Measurements from ENCODE around the gene CWC27.

The CWC27 gene

DNA sequence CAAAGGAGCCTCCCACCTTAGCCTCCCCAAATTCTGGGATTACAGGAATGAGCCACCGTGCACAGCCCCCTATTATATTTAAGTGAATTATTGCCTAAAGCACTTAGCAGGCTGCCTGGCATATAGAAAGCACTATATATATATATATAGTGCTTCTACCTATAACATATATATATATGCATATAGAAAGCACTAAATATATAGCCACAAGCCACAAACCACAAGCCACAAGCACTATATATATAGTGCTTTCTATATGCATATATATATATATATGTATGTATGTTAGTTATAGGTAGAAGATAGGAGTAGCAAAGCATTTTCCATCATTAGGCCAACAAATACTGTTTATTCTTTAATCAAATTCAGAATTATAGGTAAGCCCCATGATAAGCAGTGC, 185.8 kb downstream of the CWC27 start:
- no peaks in the 10 kb centered on the region for H3K9me3 ChIP-seq (ENCODE audit: low read length)
- no peak overlapping the region for H3K4me3 ChIP-seq (ENCODE audit: low read depth in 1 of 2, low read length in 2 of 2)
- H3K4me1 ChIP-seq (ENCODE audit: insufficient read depth, low read length) = no peaks in the 10 kb centered on the region
- H3K9ac ChIP-seq (ENCODE audit: low read length) = no peak overlapping the region
- H3K36me3 ChIP-seq (ENCODE audit: insufficient read depth, low read length) = no peaks in the 10 kb centered on the region
- H3K27ac ChIP-seq (ENCODE audit: low read depth, low read length) = no peak overlapping the region
- H3K27me3 ChIP-seq (ENCODE audit: control insufficient read depth in 1 of 2, insufficient read depth in 2 of 2, low read length in 2 of 2) = no peaks in the 10 kb centered on the region

DNA sequence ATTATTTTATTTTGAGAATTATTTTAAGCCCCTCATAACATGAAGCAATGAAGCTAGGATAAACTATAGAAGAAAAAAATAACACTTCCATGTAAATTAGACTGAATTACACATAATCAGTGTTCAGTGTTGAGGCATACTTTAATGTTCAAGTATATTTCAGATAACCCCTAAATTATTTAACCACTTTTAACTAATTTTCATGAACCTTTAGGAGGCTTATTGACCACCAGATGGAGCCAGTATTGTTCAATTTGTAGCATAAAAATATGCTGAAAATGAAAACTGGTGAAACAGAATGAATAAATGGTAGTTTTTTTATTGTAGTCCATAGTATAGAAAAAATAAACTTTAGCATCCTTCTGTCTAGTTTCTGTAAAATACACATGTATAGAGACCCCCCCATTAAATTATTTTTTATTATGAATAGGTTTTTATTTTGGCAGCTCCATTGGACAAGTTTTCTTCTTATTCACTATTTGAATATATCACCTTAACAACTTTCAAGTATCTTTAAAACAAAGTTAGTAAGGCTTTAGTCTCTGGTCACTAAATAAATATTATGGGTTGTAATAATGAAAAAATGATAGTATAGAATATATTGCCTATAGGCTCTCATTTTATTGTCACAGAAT, 190.1 kb downstream of the CWC27 start:
- Histone ChIP-seq H3K4me1 (ENCODE audit: insufficient read depth, low read length) (no peaks in the 10 kb centered on the region), H3K4me3 (ENCODE audit: low read depth in 1 of 2, low read length in 2 of 2) (no peak overlapping the region), H3K27me3 (ENCODE audit: control insufficient read depth in 1 of 2, insufficient read depth in 2 of 2, low read length in 2 of 2) (no peaks in the 10 kb centered on the region), H3K9me3 (ENCODE audit: low read length) (peaks cover 6% of the 10 kb centered on the region), H3K27ac (ENCODE audit: low read depth, low read length) (no peak overlapping the region), H3K9ac (ENCODE audit: low read length) (no peak overlapping the region), H3K36me3 (ENCODE audit: insufficient read depth, low read length) (no peaks in the 10 kb centered on the region)

DNA sequence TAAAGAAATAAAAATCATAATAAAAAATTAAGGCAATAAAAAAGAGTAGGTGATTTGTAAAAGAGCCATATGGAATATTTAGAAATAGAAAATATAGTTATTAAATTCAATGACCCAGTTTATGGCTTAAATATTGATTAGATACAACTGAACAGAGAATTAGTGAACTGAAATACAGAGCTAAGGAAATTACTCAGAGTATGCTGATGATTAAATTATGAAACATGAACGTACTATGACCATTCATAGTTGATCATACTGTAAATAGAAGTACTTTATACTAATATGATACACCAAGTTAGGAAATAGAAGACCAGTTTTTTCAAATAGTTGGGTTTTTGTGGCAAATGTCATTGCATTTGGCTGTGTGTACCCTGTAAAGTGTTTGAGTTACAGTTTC, 194.5 kb downstream of the CWC27 start:
- Histone ChIP-seq H3K9ac (ENCODE audit: low read length) (no peak overlapping the region), H3K27ac (ENCODE audit: low read depth, low read length) (no peak overlapping the region), H3K4me1 (ENCODE audit: insufficient read depth, low read length) (no peaks in the 10 kb centered on the region), H3K36me3 (ENCODE audit: insufficient read depth, low read length) (no peaks in the 10 kb centered on the region), H3K9me3 (ENCODE audit: low read length) (peaks cover 7% of the 10 kb centered on the region), H3K27me3 (ENCODE audit: control insufficient read depth in 1 of 2, insufficient read depth in 2 of 2, low read length in 2 of 2) (no peaks in the 10 kb centered on the region), H3K4me3 (ENCODE audit: low read depth in 1 of 2, low read length in 2 of 2) (no peak overlapping the region)

GRCh38 chr5:64968591-64969110, 199.9 kb downstream of the CWC27 start:
- H3K4me3 ChIP-seq (ENCODE audit: low read depth in 1 of 2, low read length in 2 of 2) = no peak overlapping the region
- no peaks in the 10 kb centered on the region for H3K36me3 ChIP-seq (ENCODE audit: insufficient read depth, low read length)
- H3K9ac ChIP-seq (ENCODE audit: low read length) = no peak overlapping the region
- H3K9me3 ChIP-seq (ENCODE audit: low read length) = peaks cover 4% of the 10 kb centered on the region
- no peak overlapping the region for H3K27ac ChIP-seq (ENCODE audit: low read depth, low read length)
- no peaks in the 10 kb centered on the region for H3K27me3 ChIP-seq (ENCODE audit: control insufficient read depth in 1 of 2, insufficient read depth in 2 of 2, low read length in 2 of 2)
- no peaks in the 10 kb centered on the region for H3K4me1 ChIP-seq (ENCODE audit: insufficient read depth, low read length)

DNA sequence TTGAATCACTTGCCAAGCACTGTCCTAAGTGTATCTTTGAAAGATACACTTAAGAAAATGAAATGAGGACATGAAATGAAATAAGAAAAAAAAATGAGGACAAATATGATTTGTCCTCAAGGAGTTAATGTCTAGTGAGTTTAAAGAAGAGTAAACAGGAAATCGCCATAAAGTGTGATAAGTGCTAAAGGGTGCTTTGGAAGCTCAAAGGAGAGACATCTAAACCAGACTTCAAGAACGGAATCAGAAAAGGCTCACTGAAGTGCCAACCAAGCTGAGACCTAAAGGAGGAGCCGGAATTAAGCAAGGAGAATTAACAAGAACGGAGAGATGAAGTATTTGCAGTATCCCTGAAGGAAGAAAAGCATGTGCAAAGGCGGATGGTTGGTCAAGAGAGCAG, 200.8 kb downstream of the CWC27 start:
- H3K36me3 ChIP-seq (ENCODE audit: insufficient read depth, low read length) = no peaks in the 10 kb centered on the region
- H3K4me1 ChIP-seq (ENCODE audit: insufficient read depth, low read length) = no peaks in the 10 kb centered on the region
- H3K9me3 ChIP-seq (ENCODE audit: low read length) = no peaks in the 10 kb centered on the region
- no peak overlapping the region for H3K27ac ChIP-seq (ENCODE audit: low read depth, low read length)
- H3K27me3 ChIP-seq (ENCODE audit: control insufficient read depth in 1 of 2, insufficient read depth in 2 of 2, low read length in 2 of 2) = no peaks in the 10 kb centered on the region
- H3K4me3 ChIP-seq (ENCODE audit: low read depth in 1 of 2, low read length in 2 of 2) = no peak overlapping the region
- no peak overlapping the region for H3K9ac ChIP-seq (ENCODE audit: low read length)

GRCh38 chr5:64971513-64971912, 202.8 kb downstream of the CWC27 start:
- Histone ChIP-seq H3K9ac (ENCODE audit: low read length) (no peak overlapping the region), H3K4me1 (ENCODE audit: insufficient read depth, low read length) (no peaks in the 10 kb centered on the region), H3K4me3 (ENCODE audit: low read depth in 1 of 2, low read length in 2 of 2) (no peak overlapping the region), H3K36me3 (ENCODE audit: insufficient read depth, low read length) (no peaks in the 10 kb centered on the region), H3K27ac (ENCODE audit: low read depth, low read length) (no peak overlapping the region), H3K27me3 (ENCODE audit: control insufficient read depth in 1 of 2, insufficient read depth in 2 of 2, low read length in 2 of 2) (no peaks in the 10 kb centered on the region), H3K9me3 (ENCODE audit: low read length) (no peaks in the 10 kb centered on the region)

DNA sequence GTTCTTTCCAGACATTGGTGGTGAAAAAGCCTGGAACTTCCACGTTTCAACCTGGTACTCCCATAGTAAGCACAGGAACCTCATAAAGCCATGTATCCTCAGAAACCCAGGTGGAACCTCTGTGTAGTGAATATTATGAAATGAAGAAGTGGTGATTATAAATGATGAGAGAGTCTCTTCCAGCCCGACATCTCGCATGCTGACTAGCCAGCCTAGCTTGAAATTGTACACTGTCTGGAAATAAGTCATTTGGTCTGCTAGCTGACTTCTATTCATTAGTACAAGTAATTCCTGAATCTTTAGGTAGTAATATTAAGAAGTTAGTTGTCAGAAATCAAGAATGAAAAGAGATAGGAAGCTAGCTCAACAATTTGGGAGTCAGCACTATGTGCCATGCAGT, 203.3 kb downstream of the CWC27 start:
- H3K9me3 ChIP-seq (ENCODE audit: low read length) = no peaks in the 10 kb centered on the region
- no peak overlapping the region for H3K27ac ChIP-seq (ENCODE audit: low read depth, low read length)
- H3K27me3 ChIP-seq (ENCODE audit: control insufficient read depth in 1 of 2, insufficient read depth in 2 of 2, low read length in 2 of 2) = no peaks in the 10 kb centered on the region
- no peak overlapping the region for H3K4me3 ChIP-seq (ENCODE audit: low read depth in 1 of 2, low read length in 2 of 2)
- no peaks in the 10 kb centered on the region for H3K4me1 ChIP-seq (ENCODE audit: insufficient read depth, low read length)
- H3K9ac ChIP-seq (ENCODE audit: low read length) = no peak overlapping the region
- no peaks in the 10 kb centered on the region for H3K36me3 ChIP-seq (ENCODE audit: insufficient read depth, low read length)

DNA sequence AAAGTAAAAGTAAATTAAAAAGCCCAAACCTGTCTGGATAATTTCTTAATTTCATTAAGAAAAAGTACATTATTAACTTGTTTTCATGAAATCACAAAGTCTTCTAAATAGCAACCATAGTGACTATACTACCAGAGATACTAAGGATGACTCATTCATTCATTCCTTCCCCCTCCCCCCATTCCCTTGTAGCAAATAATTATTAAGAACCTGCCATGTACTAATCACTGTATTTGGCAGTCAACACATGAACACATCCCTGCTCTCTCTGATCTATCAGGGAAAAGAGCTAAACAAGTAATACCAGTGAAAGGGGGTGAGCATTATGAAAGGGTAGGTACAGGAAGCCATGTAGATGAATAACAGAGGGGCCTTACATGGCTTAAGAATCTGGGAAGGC, 203.9 kb downstream of the CWC27 start:
- no peaks in the 10 kb centered on the region for H3K9me3 ChIP-seq (ENCODE audit: low read length)
- no peaks in the 10 kb centered on the region for H3K36me3 ChIP-seq (ENCODE audit: insufficient read depth, low read length)
- no peak overlapping the region for H3K27ac ChIP-seq (ENCODE audit: low read depth, low read length)
- H3K9ac ChIP-seq (ENCODE audit: low read length) = no peak overlapping the region
- no peaks in the 10 kb centered on the region for H3K4me1 ChIP-seq (ENCODE audit: insufficient read depth, low read length)
- no peak overlapping the region for H3K4me3 ChIP-seq (ENCODE audit: low read depth in 1 of 2, low read length in 2 of 2)
- H3K27me3 ChIP-seq (ENCODE audit: control insufficient read depth in 1 of 2, insufficient read depth in 2 of 2, low read length in 2 of 2) = no peaks in the 10 kb centered on the region

DNA sequence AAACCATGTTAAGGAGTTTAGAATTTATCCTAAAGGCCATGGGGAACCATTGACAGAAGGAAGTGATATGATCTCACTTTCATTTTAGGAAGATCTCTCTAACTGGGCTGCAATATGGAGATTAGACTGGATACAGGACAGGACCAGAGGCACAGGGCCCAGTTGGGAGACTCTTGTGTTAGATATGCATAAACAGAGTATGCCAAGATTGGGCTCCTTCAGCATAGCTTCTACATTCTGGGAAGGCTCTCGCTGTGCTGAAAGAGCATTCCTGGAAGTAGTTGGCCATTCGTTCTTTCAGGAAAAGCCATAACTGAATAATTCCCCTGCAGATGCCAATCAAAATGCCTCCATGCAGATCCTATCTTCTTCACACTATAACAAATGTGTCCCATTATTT, 204.5 kb downstream of the CWC27 start:
- H3K4me3 ChIP-seq (ENCODE audit: low read depth in 1 of 2, low read length in 2 of 2) = no peak overlapping the region
- H3K27ac ChIP-seq (ENCODE audit: low read depth, low read length) = no peak overlapping the region
- H3K27me3 ChIP-seq (ENCODE audit: control insufficient read depth in 1 of 2, insufficient read depth in 2 of 2, low read length in 2 of 2) = no peaks in the 10 kb centered on the region
- no peaks in the 10 kb centered on the region for H3K4me1 ChIP-seq (ENCODE audit: insufficient read depth, low read length)
- H3K36me3 ChIP-seq (ENCODE audit: insufficient read depth, low read length) = no peaks in the 10 kb centered on the region
- no peak overlapping the region for H3K9ac ChIP-seq (ENCODE audit: low read length)
- H3K9me3 ChIP-seq (ENCODE audit: low read length) = no peaks in the 10 kb centered on the region

DNA sequence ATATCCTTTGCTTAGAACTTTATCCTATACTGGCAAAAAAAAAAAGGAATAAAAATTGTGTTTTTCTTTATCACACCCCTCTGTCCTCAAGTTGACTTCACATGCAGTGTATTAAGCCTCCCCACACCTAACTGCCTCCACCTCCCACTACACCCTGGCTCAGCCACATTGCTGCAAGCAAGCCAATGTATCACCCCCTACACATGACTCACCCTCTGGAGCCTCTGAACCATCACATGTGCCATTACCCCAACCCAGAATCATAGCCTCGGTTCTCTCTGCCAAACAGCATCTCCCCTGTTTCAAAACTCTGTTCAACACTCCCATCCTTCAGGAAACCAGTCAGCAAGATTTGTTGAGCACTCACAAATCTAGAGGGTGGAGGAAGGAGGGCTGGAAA, 209.0 kb downstream of the CWC27 start:
- Histone ChIP-seq H3K27me3 (ENCODE audit: control insufficient read depth in 1 of 2, insufficient read depth in 2 of 2, low read length in 2 of 2) (no peaks in the 10 kb centered on the region), H3K9me3 (ENCODE audit: low read length) (no peaks in the 10 kb centered on the region), H3K9ac (ENCODE audit: low read length) (no peak overlapping the region), H3K4me1 (ENCODE audit: insufficient read depth, low read length) (no peaks in the 10 kb centered on the region), H3K27ac (ENCODE audit: low read depth, low read length) (no peak overlapping the region), H3K36me3 (ENCODE audit: insufficient read depth, low read length) (no peaks in the 10 kb centered on the region), H3K4me3 (ENCODE audit: low read depth in 1 of 2, low read length in 2 of 2) (no peak overlapping the region)

- no peaks in the 10 kb centered on the region for H3K9me3 ChIP-seq (ENCODE audit: low read length)
- H3K4me1 ChIP-seq (ENCODE audit: insufficient read depth, low read length) = no peaks in the 10 kb centered on the region
- no peak overlapping the region for H3K9ac ChIP-seq (ENCODE audit: low read length)
- H3K4me3 ChIP-seq (ENCODE audit: low read depth in 1 of 2, low read length in 2 of 2) = no peak overlapping the region
- H3K27ac ChIP-seq (ENCODE audit: low read depth, low read length) = no peak overlapping the region
- no peaks in the 10 kb centered on the region for H3K36me3 ChIP-seq (ENCODE audit: insufficient read depth, low read length)
- no peaks in the 10 kb centered on the region for H3K27me3 ChIP-seq (ENCODE audit: control insufficient read depth in 1 of 2, insufficient read depth in 2 of 2, low read length in 2 of 2)
Measured at GRCh38 chr5:64978546-64978945, 209.8 kb downstream of the CWC27 start.

DNA sequence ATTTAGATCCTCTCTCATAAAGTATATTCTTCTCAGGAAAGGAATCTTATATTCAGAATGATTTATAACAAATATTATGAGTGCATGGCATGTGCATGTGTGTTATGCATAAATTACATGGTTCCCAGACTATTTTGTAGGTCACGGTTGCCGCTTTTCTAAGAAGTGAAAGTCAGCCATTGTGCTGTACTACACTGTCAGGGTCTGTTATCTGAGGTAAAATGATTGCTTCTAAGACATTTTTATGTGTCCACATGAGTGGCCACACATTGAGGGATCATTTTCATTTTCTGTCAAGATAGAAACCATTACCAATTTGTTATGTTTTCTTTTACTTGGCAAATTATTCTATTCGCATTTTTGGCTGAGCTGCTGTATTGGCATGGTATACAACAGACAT, 210.8 kb downstream of the CWC27 start:
- H3K27ac ChIP-seq (ENCODE audit: low read depth, low read length) = no peak overlapping the region
- H3K27me3 ChIP-seq (ENCODE audit: control insufficient read depth in 1 of 2, insufficient read depth in 2 of 2, low read length in 2 of 2) = no peaks in the 10 kb centered on the region
- H3K9ac ChIP-seq (ENCODE audit: low read length) = no peak overlapping the region
- H3K4me1 ChIP-seq (ENCODE audit: insufficient read depth, low read length) = no peaks in the 10 kb centered on the region
- H3K4me3 ChIP-seq (ENCODE audit: low read depth in 1 of 2, low read length in 2 of 2) = no peak overlapping the region
- no peaks in the 10 kb centered on the region for H3K36me3 ChIP-seq (ENCODE audit: insufficient read depth, low read length)
- no peaks in the 10 kb centered on the region for H3K9me3 ChIP-seq (ENCODE audit: low read length)

Measured in muscle layer of colon (tissue), 2 donors.